CD4-positive, alpha-beta T cell treated with Interleukin-6 for 4 hours (primary cell): ENCODE measurements around the gene B3GNT8.
"Not testable (repeated sequence)": the region's sequence is repeated elsewhere in the genome, so short reads cannot be mapped to it uniquely, and the experiment has no call there.

Experiments
- DNase-seq: peaks from one replicate; pipeline ENCODE4 v3.0.0-alpha.2; 2020; ENCODE audit warnings: mixed read lengths

Gene B3GNT8

GRCh38 chr19:41413947-41414346 is 13.2 kb downstream of the B3GNT8 start:
- DNase-seq = no peak

- no peak for DNase-seq
These were observed 14.2 kb downstream of the B3GNT8 start for GRCh38 chr19:41412953-41413352.

GRCh38 chr19:41411968-41412265 is 15.3 kb downstream of the B3GNT8 start:
- DNase-seq = no peak

DNA sequence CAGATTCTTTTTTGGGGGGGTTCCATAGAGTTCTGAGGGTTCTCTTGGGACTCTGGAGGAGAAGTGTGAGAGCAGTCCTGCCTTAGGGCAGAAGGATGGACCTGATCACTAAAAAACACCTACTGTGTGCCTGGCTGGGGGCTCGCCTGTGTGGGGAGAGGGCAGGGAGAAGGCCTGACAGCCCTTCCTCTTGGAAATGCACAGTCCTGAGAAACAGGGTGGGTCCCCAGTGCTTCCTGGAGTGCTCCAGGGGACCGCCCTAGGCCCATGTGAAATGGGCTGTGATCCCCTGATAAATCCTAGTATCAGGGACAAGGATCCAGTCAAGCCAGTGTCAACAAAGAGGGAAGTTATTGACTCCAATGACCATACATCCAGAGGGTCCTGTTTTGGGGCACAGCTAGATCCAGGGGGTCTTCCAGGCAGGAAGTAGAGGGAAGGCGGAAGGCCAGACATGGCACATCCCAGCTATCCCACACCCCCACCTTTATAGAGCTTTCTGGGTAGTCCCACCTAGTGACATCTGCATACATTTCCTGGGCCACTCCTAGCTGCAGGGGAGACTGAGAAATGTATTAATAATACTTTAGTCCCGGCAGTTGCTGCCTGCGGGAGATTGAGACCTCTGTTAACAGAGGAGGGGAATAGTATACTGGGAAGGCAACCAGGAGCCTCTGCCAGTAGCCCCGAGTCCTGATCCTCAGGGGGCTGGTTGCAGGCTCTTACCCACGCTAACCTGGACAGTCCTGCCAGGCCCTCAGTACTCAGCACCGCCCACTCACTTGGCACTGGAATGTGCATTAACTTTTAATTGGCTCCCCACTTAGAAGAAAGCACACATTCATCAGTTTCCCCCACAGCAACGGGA is 15.8 kb downstream of the B3GNT8 start:
- DNase-seq = no peak

- no peak for DNase-seq
These were observed 16.7 kb downstream of the B3GNT8 start for GRCh38 chr19:41410336-41411054.

- DNase-seq = no peak
These were observed 17.9 kb downstream of the B3GNT8 start for GRCh38 chr19:41409288-41409687.

GRCh38 chr19:41408846-41409245 is 18.3 kb downstream of the B3GNT8 start:
- DNase-seq = not testable (repeated sequence)

DNA sequence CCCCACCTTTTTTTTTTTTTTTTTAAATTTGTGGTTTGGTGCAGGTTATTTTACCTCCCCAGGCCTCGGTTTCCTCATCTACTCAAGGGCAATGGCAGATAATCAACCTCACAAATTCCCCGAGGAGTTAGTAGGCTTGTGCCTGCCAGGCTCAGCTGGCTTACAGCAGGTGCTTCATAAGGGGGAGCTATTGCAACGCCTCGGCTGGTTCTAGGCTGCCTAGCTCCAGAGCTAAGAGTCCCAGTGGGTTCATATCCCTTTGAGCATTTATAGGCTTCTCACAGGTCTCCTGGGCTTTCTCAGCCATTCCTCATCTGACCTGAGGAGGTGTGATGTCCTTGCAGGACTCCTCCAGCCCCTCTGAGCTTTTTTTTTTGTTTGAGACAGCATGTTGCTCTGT is 18.9 kb downstream of the B3GNT8 start:
- no peak for DNase-seq

DNA sequence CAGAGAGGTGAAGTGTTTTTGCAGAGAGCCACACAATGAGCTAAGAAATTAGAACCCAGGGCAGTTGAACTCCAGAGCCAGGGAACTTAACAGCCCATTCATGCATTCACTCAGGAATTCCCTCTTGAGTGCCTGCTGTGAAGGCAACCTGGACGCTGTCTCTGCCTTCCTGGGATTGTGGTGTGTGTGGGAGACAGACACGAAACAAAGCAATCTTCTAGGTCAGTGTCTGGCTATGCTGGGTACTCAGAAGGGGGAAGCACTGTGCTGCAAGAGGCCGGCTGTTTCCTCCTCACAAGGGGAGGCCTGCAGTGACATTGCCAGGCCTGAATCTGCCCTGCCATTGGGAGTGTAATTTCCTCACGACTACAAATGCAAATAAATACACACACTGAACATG is 19.9 kb downstream of the B3GNT8 start:
- no peak for DNase-seq

GRCh38 chr19:41405776-41406175 is 21.4 kb downstream of the B3GNT8 start:
- DNase-seq = no peak

DNA sequence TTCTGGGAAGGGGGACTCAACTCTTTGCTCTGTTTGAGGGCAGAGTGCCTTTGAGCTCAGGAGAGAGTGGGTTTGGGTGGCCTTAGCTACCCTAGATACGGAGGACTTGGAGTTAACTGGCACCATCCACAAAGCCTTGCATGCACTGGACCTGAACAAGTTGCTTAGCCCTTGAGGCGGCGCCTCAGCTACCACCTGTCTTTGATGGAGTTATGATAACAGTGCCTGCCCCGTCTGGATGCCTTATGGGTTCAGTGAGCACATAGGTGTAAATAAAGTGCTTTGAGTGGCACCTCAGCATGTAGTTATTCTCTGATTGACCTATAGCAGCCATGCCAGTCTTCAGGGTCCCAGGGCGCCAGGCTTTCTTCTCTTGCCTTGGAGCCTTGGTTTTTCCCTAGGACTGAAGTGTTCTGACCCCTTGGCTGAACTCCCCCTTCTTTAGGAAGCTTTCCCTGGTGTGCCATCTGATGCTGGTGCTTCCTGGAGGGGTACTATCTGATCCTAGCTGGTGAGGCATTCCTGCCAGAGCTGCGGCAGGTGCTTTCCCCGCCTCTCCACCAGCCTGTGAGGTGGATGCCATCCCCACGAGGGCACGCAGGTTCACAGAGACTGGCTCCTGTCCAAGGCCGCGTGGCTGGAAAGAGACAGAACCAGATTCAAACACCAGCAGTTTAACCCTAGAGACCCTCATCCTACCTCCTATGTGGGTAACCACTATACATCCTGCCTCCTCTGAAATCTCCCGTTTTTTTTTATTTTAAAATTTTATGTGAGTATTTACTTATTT is 23.8 kb downstream of the B3GNT8 start:
- DNase-seq = no peak

GRCh38 chr19:41402010-41402409 is 25.2 kb downstream of the B3GNT8 start:
- no peak for DNase-seq

DNA sequence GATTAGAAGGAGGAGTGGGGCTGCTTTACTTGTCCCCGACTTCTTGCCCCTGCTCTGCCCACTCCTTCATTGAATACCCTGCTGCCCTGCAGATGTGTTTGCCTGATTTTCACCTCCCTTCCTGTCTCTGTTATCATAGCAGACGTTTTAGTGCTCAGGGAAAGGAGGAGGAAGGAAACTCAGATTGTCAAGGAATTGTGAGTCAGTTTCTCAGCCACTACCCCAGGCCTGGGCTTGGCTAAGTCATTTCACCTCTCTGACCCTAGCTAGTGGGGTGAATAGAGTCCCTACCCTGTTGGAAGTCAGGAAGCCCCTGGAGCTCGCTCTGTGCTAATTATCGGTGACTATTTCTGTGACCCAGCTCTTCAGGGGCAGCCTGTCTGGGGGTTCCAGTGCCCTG is 25.7 kb downstream of the B3GNT8 start:
- no peak for DNase-seq

GRCh38 chr19:41399525-41399924 is 27.6 kb downstream of the B3GNT8 start:
- DNase-seq = no peak

- no peak for DNase-seq
These were observed 28.1 kb downstream of the B3GNT8 start for GRCh38 chr19:41399091-41399490.

DNA sequence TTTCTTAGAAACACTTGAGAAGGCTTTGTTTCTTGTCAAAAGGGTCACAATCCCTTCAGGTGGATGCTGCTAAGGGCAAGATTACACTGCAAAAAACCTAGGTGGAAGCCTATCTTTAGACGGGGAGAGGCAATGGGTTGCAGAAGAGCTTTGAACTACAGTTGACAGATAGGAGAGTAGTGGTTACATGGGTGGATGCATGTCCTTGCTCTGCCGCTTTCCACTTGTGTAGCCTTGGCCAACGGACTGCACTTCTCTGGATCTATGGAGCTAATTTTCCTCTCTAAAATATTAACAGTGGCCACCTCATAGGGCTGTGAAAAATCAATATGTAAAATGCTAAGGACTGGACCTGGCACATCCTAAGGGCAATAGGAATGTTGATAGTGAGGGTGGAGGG is 28.6 kb downstream of the B3GNT8 start:
- no peak for DNase-seq

- DNase-seq = peak; percentile 4
These were observed 29.1 kb downstream of the B3GNT8 start for GRCh38 chr19:41398050-41398418.

- DNase-seq = peak; percentile 100
These were observed 29.8 kb downstream of the B3GNT8 start, which contains the start of the genes BCKDHA and EXOSC5 for GRCh38 chr19:41397086-41398049. Gene BCKDHA (plus strand): TSS chr19:41397818. CDS start chr19:41397828, 10 bp downstream. Gene EXOSC5 (minus strand): TSS chr19:41397359. CDS start chr19:41397328, 31 bp downstream.

DNA sequence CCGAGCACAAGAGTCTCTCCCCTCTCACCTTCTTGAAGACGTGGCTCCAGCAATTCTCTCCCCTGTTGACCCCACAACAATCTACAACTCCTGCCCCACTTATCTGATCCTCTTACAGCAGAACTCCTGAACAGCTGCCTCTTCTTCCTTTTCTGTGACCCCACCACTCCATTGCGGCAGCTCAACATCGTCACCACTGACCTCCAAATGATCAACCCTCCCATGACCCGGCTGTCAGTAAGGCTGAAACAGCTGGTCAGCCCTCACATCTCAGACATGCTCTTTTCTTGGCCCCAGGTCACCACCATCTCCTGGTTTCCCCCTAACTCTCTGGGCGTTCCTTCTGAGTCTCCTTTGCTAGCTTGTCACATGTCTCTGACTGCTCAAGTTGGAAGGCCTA is 31.8 kb downstream of the B3GNT8 start:
- DNase-seq = no peak

GRCh38 chr19:41392775-41393174 is 34.4 kb downstream of the B3GNT8 start:
- DNase-seq = no peak

DNA sequence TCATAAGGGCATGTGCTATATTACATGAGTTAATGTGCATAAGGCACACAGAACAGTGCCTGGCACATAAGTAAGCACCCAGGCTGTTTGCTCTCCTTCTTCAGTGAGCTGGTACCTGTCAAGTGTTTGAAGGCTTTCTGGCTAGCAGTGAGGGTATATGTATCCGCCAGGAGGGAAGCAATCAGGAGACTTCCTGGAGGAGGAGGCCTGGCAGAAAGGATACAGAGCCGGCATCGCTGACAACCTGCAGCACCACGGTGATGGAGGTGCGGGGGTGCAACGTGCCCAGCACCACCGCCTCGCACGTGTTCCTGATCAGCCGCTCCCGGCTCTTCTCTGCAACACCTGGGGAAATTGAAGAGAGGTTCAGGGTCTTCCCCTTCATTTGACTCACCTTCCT is 35.6 kb downstream of the B3GNT8 start:
- DNase-seq = no peak

DNA sequence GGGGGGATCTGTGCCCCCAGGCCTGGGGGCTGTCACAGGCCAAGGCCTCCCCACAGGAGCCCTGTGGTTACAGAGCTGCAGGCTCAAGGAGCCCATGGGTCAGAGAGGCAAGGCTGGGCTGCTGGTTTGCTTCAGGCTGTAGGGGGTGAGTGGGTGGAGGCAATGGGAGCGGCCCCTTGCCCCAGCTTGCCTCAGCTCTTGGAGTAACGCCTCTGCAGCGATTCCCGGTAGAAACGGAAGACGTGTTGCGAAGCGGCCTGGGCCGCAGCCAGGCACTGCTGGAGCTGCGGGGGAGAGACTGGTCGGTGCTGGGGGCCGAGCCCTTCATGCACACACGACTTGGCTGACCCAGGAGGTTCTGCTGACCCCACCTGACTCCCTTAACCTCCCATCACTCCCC is 40.7 kb downstream of the B3GNT8 start:
- no peak for DNase-seq
